ENCODE results near the gene UCHL5.

Gene UCHL5

GRCh38 chr1:192966073-192966472 lies 93.1 kb downstream of the UCHL5 start:
- no peak for DNase-seq (ENCODE audit: low read depth)

GRCh38 chr1:192962901-192963300 lies 96.3 kb downstream of the UCHL5 start:
- DNase-seq (ENCODE audit: low read depth): no peak

Data from fibroblast of gingiva (primary cell).